IMR-90 (cell line): ENCODE measurements around the gene COL23A1.

Experiments used
- BHLHE40 ChIP-seq: fragments of 150-350 bp; IDR thresholded peaks from 2 replicates; pipeline ENCODE4 v1.6.1; 2016; ENCODE audit warnings: mild to moderate bottlenecking, low read depth, low read length
- CEBPB ChIP-seq: IDR thresholded peaks from 2 replicates; pipeline ENCODE4 v1.6.1; 2012; ENCODE audit warnings: low read depth, low read length, improper control_type of control experiment
- FOS ChIP-seq: fragments of 150-350 bp; IDR thresholded peaks from 2 replicates; pipeline ENCODE4 v1.6.1; 2016; ENCODE audit warnings: low read depth, low read length
- MAFK ChIP-seq: IDR thresholded peaks from 2 replicates; pipeline ENCODE4 v1.6.1; 2012; ENCODE audit warnings: low read depth, low read length, improper control_type of control experiment
- MAZ ChIP-seq: IDR thresholded peaks from 2 replicates; pipeline ENCODE4 v1.6.1; 2012; ENCODE audit warnings: low read depth, mild to moderate bottlenecking, low read length, improper control_type of control experiment, moderate library complexity, borderline replicate concordance
- MXI1 ChIP-seq: IDR thresholded peaks from 2 replicates; pipeline ENCODE4 v1.6.1; 2012; ENCODE audit warnings: low read depth, mild to moderate bottlenecking, low read length, moderate library complexity, borderline replicate concordance
- POLR2A ChIP-seq: IDR thresholded peaks from 2 replicates; pipeline ENCODE4 v1.6.1; 2012; ENCODE audit warnings: mild to moderate bottlenecking, low read depth, low read length
- RAD21 ChIP-seq: IDR thresholded peaks from 2 replicates; pipeline ENCODE4 v1.6.1; 2012; ENCODE audit warnings: low read length, improper control_type of control experiment
- RCOR1 ChIP-seq: IDR thresholded peaks from 2 replicates; pipeline ENCODE4 v1.6.1; 2012; ENCODE audit warnings: mild to moderate bottlenecking, low read length, improper control_type of control experiment; ENCODE audit not compliant: insufficient replicate concordance
- RFX5 ChIP-seq: IDR thresholded peaks from 2 replicates; pipeline ENCODE4 v1.8.0; 2012; ENCODE audit warnings: low read depth, mild to moderate bottlenecking, low read length, moderate library complexity
- SMC3 ChIP-seq: fragments of 150-350 bp; IDR thresholded peaks from 2 replicates; pipeline ENCODE4 v1.6.1; 2016; ENCODE audit warnings: low read depth, mild to moderate bottlenecking, antibody characterized with exemption, low read length, moderate library complexity
- TF ChIP-seq, protein P1 (sequence below): conservative IDR thresholded peaks from 2 replicates; pipeline ENCODE4 v1.5.1; 2012; ENCODE audit warnings: mild to moderate bottlenecking, low read depth, low read length, improper control_type of control experiment
- TF ChIP-seq, protein P2 (sequence below): fragments of 150-350 bp; IDR thresholded peaks from 2 replicates; pipeline ENCODE4 v1.6.1; 2017; ENCODE audit warnings: mild to moderate bottlenecking, antibody characterized with exemption, low read length, low read depth
- TF ChIP-seq, protein P3 (sequence below): fragments of 150-350 bp; IDR thresholded peaks from 2 replicates; pipeline ENCODE4 v1.6.1; 2016; ENCODE audit warnings: low read depth, mild to moderate bottlenecking, low read length, moderate library complexity, borderline replicate concordance

DNA sequence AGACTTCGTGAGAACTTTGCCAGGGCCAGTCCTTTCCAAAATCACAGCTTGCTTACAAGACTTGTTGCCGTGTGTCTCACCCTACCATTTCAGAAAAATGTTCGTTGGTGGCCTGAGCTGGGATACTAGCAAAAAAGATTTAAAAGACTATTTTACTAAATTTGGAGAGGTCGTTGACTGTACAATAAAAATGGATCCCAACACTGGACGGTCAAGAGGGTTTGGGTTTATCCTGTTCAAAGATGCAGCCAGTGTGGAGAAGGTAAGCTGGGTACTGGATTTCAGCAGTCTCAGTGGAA is 384.5 kb downstream of the COL23A1 start:
- TF ChIP-seq, protein P1, sequence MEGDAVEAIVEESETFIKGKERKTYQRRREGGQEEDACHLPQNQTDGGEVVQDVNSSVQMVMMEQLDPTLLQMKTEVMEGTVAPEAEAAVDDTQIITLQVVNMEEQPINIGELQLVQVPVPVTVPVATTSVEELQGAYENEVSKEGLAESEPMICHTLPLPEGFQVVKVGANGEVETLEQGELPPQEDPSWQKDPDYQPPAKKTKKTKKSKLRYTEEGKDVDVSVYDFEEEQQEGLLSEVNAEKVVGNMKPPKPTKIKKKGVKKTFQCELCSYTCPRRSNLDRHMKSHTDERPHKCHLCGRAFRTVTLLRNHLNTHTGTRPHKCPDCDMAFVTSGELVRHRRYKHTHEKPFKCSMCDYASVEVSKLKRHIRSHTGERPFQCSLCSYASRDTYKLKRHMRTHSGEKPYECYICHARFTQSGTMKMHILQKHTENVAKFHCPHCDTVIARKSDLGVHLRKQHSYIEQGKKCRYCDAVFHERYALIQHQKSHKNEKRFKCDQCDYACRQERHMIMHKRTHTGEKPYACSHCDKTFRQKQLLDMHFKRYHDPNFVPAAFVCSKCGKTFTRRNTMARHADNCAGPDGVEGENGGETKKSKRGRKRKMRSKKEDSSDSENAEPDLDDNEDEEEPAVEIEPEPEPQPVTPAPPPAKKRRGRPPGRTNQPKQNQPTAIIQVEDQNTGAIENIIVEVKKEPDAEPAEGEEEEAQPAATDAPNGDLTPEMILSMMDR = no peak
- TF ChIP-seq MAFK = no peak
- TF ChIP-seq MAZ = no peak
- no peak for TF ChIP-seq FOS
- TF ChIP-seq SMC3 = no peak
- TF ChIP-seq, protein P2, sequence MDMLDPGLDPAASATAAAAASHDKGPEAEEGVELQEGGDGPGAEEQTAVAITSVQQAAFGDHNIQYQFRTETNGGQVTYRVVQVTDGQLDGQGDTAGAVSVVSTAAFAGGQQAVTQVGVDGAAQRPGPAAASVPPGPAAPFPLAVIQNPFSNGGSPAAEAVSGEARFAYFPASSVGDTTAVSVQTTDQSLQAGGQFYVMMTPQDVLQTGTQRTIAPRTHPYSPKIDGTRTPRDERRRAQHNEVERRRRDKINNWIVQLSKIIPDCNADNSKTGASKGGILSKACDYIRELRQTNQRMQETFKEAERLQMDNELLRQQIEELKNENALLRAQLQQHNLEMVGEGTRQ = no peak
- TF ChIP-seq MXI1 = no peak
- TF ChIP-seq POLR2A = no peak
- no peak for TF ChIP-seq RFX5
- TF ChIP-seq, protein P3, sequence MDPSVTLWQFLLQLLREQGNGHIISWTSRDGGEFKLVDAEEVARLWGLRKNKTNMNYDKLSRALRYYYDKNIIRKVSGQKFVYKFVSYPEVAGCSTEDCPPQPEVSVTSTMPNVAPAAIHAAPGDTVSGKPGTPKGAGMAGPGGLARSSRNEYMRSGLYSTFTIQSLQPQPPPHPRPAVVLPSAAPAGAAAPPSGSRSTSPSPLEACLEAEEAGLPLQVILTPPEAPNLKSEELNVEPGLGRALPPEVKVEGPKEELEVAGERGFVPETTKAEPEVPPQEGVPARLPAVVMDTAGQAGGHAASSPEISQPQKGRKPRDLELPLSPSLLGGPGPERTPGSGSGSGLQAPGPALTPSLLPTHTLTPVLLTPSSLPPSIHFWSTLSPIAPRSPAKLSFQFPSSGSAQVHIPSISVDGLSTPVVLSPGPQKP = no peak
- TF ChIP-seq BHLHE40 = no peak
- TF ChIP-seq RAD21 = no peak
- TF ChIP-seq CEBPB = no peak
- TF ChIP-seq RCOR1 = no peak
